ENCODE results near the gene PAQR8. TPM values are rescaled to one million over a fixed set of nuclear protein-coding genes. Genes with fewer than 3 reads are reported as not detected.

Gene PAQR8
- total RNA-seq, 1 experiment from 2014 or later: 3.0 TPM

- Histone ChIP-seq H3K14ac (ENCODE audit: insufficient read depth, low read length) (no peak overlapping the region), H3K27me3 (ENCODE audit: insufficient read depth, low read length) (no peaks in the 10 kb centered on the region; the same call in 1 of the 2 replicates), H2BK5ac (ENCODE audit: insufficient read length, low read length) (no peak overlapping the region), H3K79me1 (ENCODE audit: insufficient read depth, low read depth, low read length, poor library complexity, severe bottlenecking) (no peaks in the 10 kb centered on the region), H3K23ac (ENCODE audit: insufficient read length, low read depth, low read length) (no peak overlapping the region), H4K5ac (ENCODE audit: insufficient read length, low read depth, low read length) (no peak overlapping the region), H3K27ac (ENCODE audit: insufficient read length, low read depth, low read length) (no peak overlapping the region), H2BK12ac (ENCODE audit: insufficient read length, low read depth, low read length) (no peak overlapping the region), H2AK5ac (ENCODE audit: insufficient read length, low read length) (no peak overlapping the region), H4K8ac (replicated peaks; ENCODE audit: insufficient read length, low read depth, low read length) (no peak overlapping the region), H3K9me3 (ENCODE audit: control insufficient read depth, low read depth, low read length) (no peaks in the 10 kb centered on the region), H4K20me1 (ENCODE audit: control insufficient read depth, insufficient read depth, insufficient read length) (no peaks in the 10 kb centered on the region), H2BK15ac (ENCODE audit: low read depth, low read length) (no peak overlapping the region), H3K4me2 (ENCODE audit: insufficient read depth, insufficient read length, low read length) (no peak overlapping the region), H3K4me1 (ENCODE audit: insufficient read depth, low read length) (peaks cover 9% of the 10 kb centered on the region; the same call in 1 of the 2 replicates), H3K56ac (ENCODE audit: insufficient read length, low read depth, low read length) (no peak overlapping the region), H2BK120ac (ENCODE audit: low read depth, low read length, poor library complexity, severe bottlenecking) (no peak overlapping the region), H3K4ac (ENCODE audit: low read depth, low read length) (no peak overlapping the region), H4K91ac (ENCODE audit: insufficient read length, low read depth, low read length) (no peak overlapping the region), H2AFZ (ENCODE audit: low read length) (no peak overlapping the region), H3K23me2 (ENCODE audit: insufficient read length, low read depth, low read length, poor library complexity, severe bottlenecking) (peaks cover 15% of the 10 kb centered on the region), H3T11ph (ENCODE audit: low read length) (no peak overlapping the region), H3K18ac (ENCODE audit: insufficient read length, low read depth, low read length) (no peak overlapping the region), H2BK20ac (ENCODE audit: low read depth, low read length, poor library complexity, severe bottlenecking) (no peak overlapping the region), H3K9ac (ENCODE audit: extremely low read depth, insufficient read length, low read length) (no peak overlapping the region), H3K79me2 (ENCODE audit: insufficient read depth, low read length) (no peaks in the 10 kb centered on the region)
- H3K27ac Mint-ChIP-seq: no peak overlapping the region
- no peak for TF ChIP-seq CTCF (conservative IDR thresholded peaks at IDR 0.05)
- peaks cover 0 to 10% (median 5%) of the 10 kb centered on the region in 3 experiments; a peak in 5 of 7 replicates for H3K36me3 Mint-ChIP-seq (ENCODE audit: insufficient read depth in 1 of 3, low read depth in 3 of 3)
- no peak for DNase-seq
- no peak overlapping the region for H3K4me3 Mint-ChIP-seq
- H3K27me3 Mint-ChIP-seq (ENCODE audit: low read depth): peaks cover 37% of the 10 kb centered on the region
- peaks cover 16 to 18% of the 10 kb centered on the region in 2 experiments for H3K4me1 Mint-ChIP-seq
- no peaks in the 10 kb centered on the region for H3K9me3 Mint-ChIP-seq
- no CpG with 5 or more reads among the region's 5 CpGs for WGBS (ENCODE audit: extremely low coverage, insufficient read length, low lambda C conversion rate)
These were observed 2.7 kb downstream of the PAQR8 start for GRCh38 chr6:52364480-52365166.

All from H9 (cell line).